Nephron progenitor cell (in vitro differentiated cells): ENCODE data around the gene TMOD1.

Source experiments
- DNase-seq: peaks from one replicate; pipeline ENCODE4 v3.0.0; 2021
- H3K27ac Mint-ChIP-seq: 2 replicates; pipeline ENCODE4 v1.8.0; 2021; ENCODE audit warnings: mild to moderate bottlenecking, moderate library complexity, mixed read lengths
- H3K27me3 Mint-ChIP-seq: 2 replicates; pipeline ENCODE4 v1.8.0; 2021; ENCODE audit warnings: mild to moderate bottlenecking, low read depth, mixed read lengths; ENCODE audit not compliant: poor library complexity
- H3K36me3 Mint-ChIP-seq: 2 replicates; pipeline ENCODE4 v1.8.0; 2021; ENCODE audit warnings: low read depth, mixed read lengths
- H3K4me1 Mint-ChIP-seq: 2 replicates; pipeline ENCODE4 v1.8.0; 2021; ENCODE audit warnings: mixed read lengths
- H3K4me3 Mint-ChIP-seq: 2 replicates; pipeline ENCODE4 v1.8.0; 2021; ENCODE audit warnings: mild to moderate bottlenecking, moderate library complexity, mixed read lengths
- H3K9me3 Mint-ChIP-seq: 2 replicates; pipeline ENCODE4 v1.8.0; 2021; ENCODE audit warnings: mild to moderate bottlenecking, moderate library complexity, mixed read lengths
- CTCF ChIP-seq: fragments of 200-600 bp; sonication (generic); IDR thresholded peaks from 2 replicates; pipeline ENCODE4 v1.5.0; 2021; ENCODE audit warnings: antibody characterized with exemption

Gene TMOD1

DNA sequence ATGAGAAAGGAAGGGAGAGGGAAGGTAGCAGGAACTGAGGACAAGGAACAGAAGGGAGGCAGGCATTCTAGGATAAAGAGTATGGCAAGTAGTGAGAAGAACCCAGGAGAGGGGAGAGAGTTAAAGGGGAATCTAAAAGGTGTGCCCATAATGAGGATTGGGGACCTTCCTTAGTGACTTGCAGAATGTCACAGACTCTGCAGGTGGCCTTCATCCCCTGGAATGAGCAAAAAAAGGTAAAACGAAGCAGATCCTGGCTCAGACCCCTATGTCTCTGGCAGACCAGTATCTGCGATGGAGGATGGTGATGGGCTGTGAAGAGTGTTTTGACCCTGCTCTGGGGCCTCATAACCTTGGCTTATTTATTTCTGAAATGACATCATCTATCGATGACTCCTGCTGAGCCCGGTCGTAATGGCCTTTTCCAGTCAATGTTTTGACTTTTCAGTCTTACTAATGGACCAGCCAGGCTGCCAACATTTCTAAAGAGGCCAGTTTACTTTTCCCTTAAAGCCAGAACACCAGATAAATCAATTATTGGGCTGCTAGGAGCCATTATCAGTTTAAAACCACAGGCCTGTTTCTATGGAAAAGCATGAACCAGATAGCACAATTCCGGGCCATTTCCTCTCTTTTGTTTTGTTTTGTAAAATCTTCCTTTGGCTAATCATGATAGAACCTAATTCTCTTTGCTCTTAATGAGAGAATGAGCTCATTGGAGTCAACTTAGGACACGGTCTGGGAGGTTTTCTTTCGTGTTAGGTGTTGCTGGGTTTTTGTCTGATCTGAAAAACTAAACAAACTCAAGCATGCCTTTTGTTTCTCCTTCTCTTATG is 3.1 kb downstream of the TMOD1 start:
- H3K9me3 Mint-ChIP-seq = peaks cover 6% of the 10 kb centered on the region
- peaks cover 19% of the 10 kb centered on the region for H3K4me1 Mint-ChIP-seq
- TF ChIP-seq CTCF = no peak
- H3K27ac Mint-ChIP-seq = no peak overlapping the region
- DNase-seq = no peak
- H3K27me3 Mint-ChIP-seq = peaks cover 27% of the 10 kb centered on the region
- no peak overlapping the region for H3K4me3 Mint-ChIP-seq
- H3K36me3 Mint-ChIP-seq = no peaks in the 10 kb centered on the region

DNA sequence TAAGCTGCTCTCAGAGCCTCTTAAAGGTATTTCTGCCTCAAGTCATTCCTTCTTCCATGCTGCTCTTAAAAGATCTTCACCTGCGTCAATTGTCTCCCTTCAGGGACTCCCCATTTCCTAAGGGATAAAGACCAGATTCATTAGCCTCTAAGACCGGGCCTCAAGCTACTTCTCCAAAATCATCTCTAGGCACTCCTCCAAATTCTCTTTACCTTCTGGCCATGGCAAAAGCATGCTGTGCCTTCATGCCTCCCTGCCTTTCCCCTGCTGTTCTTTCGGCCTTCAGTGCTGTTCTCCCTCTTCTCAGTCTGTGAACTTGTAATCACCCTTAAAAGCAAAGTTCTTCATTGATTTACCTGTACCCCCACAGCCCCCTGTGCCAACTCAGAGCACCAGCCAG is 4.4 kb downstream of the TMOD1 start:
- Mint-ChIP-seq H3K27me3 (peaks cover 20% of the 10 kb centered on the region), H3K9me3 (no peaks in the 10 kb centered on the region), H3K27ac (no peak overlapping the region), H3K4me1 (peaks cover 23% of the 10 kb centered on the region), H3K4me3 (no peak overlapping the region), H3K36me3 (no peaks in the 10 kb centered on the region)
- no peak for TF ChIP-seq CTCF
- no peak for DNase-seq

- TF ChIP-seq CTCF = no peak
- no peak overlapping the region for H3K4me3 Mint-ChIP-seq
- no peaks in the 10 kb centered on the region for H3K36me3 Mint-ChIP-seq
- H3K27ac Mint-ChIP-seq = no peak overlapping the region
- H3K9me3 Mint-ChIP-seq = no peaks in the 10 kb centered on the region
- peaks cover 28% of the 10 kb centered on the region for H3K4me1 Mint-ChIP-seq
- peaks cover 20% of the 10 kb centered on the region for H3K27me3 Mint-ChIP-seq
- DNase-seq = no peak
These were observed 4.8 kb downstream of the TMOD1 start for GRCh38 chr9:97506306-97506705.

- H3K27me3 Mint-ChIP-seq = peaks cover 21% of the 10 kb centered on the region
- peaks cover 32% of the 10 kb centered on the region for H3K4me1 Mint-ChIP-seq
- no peak for DNase-seq
- H3K36me3 Mint-ChIP-seq = no peaks in the 10 kb centered on the region
- H3K27ac Mint-ChIP-seq = no peak overlapping the region
- H3K9me3 Mint-ChIP-seq = no peaks in the 10 kb centered on the region
- no peak overlapping the region for H3K4me3 Mint-ChIP-seq
- no peak for TF ChIP-seq CTCF
These were observed 5.3 kb downstream of the TMOD1 start for GRCh38 chr9:97506787-97507186.

DNA sequence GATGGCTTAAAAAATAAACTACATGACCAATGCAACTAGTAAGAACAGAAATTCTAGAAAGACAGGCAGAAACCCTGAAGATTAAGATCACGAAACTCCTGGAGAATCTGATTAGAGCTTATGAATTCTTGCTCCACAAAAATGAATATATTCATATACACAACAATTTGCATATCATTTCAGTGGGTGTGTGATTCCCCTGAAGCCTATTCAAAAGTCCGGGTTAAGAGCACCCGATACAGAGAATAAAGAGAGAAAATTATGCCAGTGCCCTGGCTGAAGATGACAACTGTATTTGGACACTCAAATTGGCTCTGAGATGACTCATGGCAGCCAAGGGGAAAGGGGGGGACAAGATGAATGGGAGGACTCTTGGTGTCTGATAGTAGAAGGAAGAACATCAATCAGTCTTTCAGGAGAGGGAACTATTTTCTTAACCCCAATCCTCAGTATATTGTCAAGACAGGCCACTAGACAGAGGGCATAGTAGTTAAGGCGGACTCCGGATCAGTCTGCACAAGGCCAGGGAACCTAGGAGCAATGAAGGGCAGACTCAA is 6.0 kb downstream of the TMOD1 start:
- peaks cover 21% of the 10 kb centered on the region for H3K27me3 Mint-ChIP-seq
- no peak for DNase-seq
- H3K9me3 Mint-ChIP-seq = no peaks in the 10 kb centered on the region
- H3K4me1 Mint-ChIP-seq = peaks cover 35% of the 10 kb centered on the region
- no peak overlapping the region for H3K4me3 Mint-ChIP-seq
- H3K36me3 Mint-ChIP-seq = no peaks in the 10 kb centered on the region
- no peak for TF ChIP-seq CTCF
- H3K27ac Mint-ChIP-seq = no peak overlapping the region

DNA sequence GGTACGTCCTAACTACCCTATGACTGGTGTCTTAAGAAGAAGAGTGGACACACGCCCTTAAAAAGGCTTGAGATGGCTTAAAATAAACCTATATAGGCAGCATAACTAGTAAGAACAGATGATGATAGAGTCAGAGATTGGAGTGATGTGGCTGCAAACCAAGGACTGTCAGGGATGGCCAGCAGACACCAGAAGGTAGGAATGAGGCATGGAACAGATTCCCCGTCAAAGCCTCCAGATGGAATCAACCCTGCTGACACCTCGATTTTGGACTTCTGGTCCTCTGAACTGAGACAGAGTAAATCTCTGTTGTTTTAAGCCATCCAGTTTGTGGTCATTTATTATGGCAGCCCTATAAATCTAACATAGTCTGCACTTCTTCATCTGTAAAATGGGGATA is 7.4 kb downstream of the TMOD1 start:
- Mint-ChIP-seq H3K27ac (no peak overlapping the region), H3K4me1 (peaks cover 33% of the 10 kb centered on the region), H3K4me3 (no peak overlapping the region), H3K36me3 (no peaks in the 10 kb centered on the region), H3K27me3 (peaks cover 25% of the 10 kb centered on the region), H3K9me3 (no peaks in the 10 kb centered on the region)
- DNase-seq = no peak
- no peak for TF ChIP-seq CTCF
